ENCODE data around the gene FOSL1. TPM values are rescaled to one million over a fixed set of nuclear protein-coding genes. Genes with fewer than 3 reads are reported as not detected.

FOSL1 gene
- total and polyA plus RNA-seq, 2 of the 13 experiments (the other 11 are each of a cell fraction or from before 2014, with no cell fraction given) = 4.0 to 4.1 TPM

DNA sequence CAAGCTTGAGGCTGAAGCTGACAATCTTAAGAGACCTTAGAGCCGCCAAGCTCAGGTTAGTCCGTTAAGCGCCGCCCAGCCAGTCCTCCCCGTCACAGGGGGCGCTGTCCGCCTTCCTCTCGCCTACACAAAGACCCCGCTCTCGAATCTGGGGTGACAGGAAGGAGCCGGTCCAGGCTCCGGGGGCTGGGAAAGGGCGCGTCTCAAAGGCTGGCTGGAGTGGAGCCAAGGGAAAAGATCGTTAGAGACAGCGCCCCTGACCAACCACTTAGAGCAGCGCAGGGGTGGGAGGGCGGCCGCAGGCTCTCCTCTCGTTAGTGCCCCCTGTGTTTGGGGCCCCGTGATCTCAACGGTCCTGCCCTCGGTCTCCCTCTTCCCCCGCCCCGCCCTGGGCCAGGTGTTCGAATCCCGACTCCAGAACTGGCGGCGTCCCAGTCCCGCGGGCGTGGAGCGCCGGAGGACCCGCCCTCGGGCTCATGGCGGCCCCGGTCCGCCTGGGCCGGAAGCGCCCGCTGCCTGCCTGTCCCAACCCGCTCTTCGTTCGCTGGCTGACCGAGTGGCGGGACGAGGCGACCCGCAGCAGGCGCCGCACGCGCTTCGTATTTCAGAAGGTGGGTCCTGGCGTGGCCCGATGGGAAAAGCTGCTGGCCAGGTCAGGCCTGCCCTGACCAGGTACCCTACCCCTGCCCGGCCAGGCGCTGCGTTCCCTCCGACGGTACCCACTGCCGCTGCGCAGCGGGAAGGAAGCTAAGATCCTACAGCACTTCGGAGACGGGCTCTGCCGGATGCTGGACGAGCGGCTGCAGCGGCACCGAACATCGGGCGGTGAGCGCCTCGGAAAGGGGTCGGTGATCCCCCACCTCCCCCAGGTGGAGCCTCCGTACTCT, 39.7 kb downstream of the FOSL1 start, which contains the start of gene MUS81 (continued):
- TF ChIP-seq GZF1 (CRISPR knock-in tag; IDR thresholded peaks at IDR 0.05) (0 out of 2 replicates have a peak, but pooled peaks have one; percentile 58), POLR2AphosphoS2 (IDR thresholded peaks at IDR 0.05; ENCODE audit: low read depth, low read length) (no peak), SMARCC2 (IDR thresholded peaks at IDR 0.05) (no peak), MAF1 (CRISPR knock-in tag; IDR thresholded peaks at IDR 0.05; ENCODE audit: borderline replicate concordance) (0 out of 2 replicates have a peak, but pooled peaks have one; percentile 59), ZNF749 (CRISPR knock-in tag; IDR thresholded peaks at IDR 0.05; ENCODE audit: borderline replicate concordance) (0 out of 2 replicates have a peak, but pooled peaks have one; percentile 61), TBP (CRISPR knock-in tag; IDR thresholded peaks at IDR 0.05) (peak; percentile 44; the same call in 1 of the 2 replicates), FOXP1 (IDR thresholded peaks at IDR 0.05) (no peak), FOXP1 (CRISPR knock-in tag; IDR thresholded peaks at IDR 0.05) (no peak), JDP2 (CRISPR knock-in tag; IDR thresholded peaks at IDR 0.05; ENCODE audit: borderline replicate concordance) (no peak), KMT2A (CRISPR knock-in tag; IDR thresholded peaks at IDR 0.05) (peak; percentile 67; the same call in 1 of the 2 replicates), ZKSCAN5 (CRISPR knock-in tag; IDR thresholded peaks at IDR 0.05) (no peak), ZNF446 (CRISPR knock-in tag; IDR thresholded peaks at IDR 0.05) (peak; percentile 81; the same call in 1 of the 2 replicates), SRSF9 (IDR thresholded peaks at IDR 0.05; ENCODE audit: borderline replicate concordance, insufficient read depth, low read depth, low read length, poor library complexity, severe bottlenecking) (no peak), ZNF382 (CRISPR knock-in tag; IDR thresholded peaks at IDR 0.05; ENCODE audit: borderline replicate concordance) (no peak), ZNF251 (CRISPR knock-in tag; IDR thresholded peaks at IDR 0.05) (no peak), NFIB (CRISPR knock-in tag; IDR thresholded peaks at IDR 0.05; ENCODE audit: borderline replicate concordance) (no peak)
- TF ChIP-seq, protein P1, sequence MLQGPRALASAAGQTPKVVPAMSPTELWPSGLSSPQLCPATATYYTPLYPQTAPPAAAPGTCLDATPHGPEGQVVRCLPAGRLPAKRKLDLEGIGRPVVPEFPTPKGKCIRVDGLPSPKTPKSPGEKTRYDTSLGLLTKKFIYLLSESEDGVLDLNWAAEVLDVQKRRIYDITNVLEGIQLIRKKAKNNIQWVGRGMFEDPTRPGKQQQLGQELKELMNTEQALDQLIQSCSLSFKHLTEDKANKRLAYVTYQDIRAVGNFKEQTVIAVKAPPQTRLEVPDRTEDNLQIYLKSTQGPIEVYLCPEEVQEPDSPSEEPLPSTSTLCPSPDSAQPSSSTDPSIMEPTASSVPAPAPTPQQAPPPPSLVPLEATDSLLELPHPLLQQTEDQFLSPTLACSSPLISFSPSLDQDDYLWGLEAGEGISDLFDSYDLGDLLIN (CRISPR knock-in tag; IDR thresholded peaks at IDR 0.05; ENCODE audit: borderline replicate concordance) = no peak
- TF ChIP-seq, protein P2, sequence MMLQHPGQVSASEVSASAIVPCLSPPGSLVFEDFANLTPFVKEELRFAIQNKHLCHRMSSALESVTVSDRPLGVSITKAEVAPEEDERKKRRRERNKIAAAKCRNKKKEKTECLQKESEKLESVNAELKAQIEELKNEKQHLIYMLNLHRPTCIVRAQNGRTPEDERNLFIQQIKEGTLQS (CRISPR knock-in tag; IDR thresholded peaks at IDR 0.05) = peak; percentile 11; the same call in 1 of the 2 replicates
- TF ChIP-seq, protein P3, sequence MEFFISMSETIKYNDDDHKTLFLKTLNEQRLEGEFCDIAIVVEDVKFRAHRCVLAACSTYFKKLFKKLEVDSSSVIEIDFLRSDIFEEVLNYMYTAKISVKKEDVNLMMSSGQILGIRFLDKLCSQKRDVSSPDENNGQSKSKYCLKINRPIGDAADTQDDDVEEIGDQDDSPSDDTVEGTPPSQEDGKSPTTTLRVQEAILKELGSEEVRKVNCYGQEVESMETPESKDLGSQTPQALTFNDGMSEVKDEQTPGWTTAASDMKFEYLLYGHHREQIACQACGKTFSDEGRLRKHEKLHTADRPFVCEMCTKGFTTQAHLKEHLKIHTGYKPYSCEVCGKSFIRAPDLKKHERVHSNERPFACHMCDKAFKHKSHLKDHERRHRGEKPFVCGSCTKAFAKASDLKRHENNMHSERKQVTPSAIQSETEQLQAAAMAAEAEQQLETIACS (CRISPR knock-in tag; IDR thresholded peaks at IDR 0.05) = no peak
- TF ChIP-seq, protein P4, sequence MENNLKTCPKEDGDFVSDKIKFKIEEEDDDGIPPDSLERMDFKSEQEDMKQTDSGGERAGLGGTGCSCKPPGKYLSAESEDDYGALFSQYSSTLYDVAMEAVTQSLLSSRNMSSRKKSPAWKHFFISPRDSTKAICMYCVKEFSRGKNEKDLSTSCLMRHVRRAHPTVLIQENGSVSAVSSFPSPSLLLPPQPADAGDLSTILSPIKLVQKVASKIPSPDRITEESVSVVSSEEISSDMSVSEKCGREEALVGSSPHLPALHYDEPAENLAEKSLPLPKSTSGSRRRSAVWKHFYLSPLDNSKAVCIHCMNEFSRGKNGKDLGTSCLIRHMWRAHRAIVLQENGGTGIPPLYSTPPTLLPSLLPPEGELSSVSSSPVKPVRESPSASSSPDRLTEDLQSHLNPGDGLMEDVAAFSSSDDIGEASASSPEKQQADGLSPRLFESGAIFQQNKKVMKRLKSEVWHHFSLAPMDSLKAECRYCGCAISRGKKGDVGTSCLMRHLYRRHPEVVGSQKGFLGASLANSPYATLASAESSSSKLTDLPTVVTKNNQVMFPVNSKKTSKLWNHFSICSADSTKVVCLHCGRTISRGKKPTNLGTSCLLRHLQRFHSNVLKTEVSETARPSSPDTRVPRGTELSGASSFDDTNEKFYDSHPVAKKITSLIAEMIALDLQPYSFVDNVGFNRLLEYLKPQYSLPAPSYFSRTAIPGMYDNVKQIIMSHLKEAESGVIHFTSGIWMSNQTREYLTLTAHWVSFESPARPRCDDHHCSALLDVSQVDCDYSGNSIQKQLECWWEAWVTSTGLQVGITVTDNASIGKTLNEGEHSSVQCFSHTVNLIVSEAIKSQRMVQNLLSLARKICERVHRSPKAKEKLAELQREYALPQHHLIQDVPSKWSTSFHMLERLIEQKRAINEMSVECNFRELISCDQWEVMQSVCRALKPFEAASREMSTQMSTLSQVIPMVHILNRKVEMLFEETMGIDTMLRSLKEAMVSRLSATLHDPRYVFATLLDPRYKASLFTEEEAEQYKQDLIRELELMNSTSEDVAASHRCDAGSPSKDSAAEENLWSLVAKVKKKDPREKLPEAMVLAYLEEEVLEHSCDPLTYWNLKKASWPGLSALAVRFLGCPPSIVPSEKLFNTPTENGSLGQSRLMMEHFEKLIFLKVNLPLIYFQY (CRISPR knock-in tag; IDR thresholded peaks at IDR 0.05; ENCODE audit: borderline replicate concordance) = 0 out of 2 replicates have a peak, but pooled peaks have one; percentile 24
- TF ChIP-seq, protein P5, sequence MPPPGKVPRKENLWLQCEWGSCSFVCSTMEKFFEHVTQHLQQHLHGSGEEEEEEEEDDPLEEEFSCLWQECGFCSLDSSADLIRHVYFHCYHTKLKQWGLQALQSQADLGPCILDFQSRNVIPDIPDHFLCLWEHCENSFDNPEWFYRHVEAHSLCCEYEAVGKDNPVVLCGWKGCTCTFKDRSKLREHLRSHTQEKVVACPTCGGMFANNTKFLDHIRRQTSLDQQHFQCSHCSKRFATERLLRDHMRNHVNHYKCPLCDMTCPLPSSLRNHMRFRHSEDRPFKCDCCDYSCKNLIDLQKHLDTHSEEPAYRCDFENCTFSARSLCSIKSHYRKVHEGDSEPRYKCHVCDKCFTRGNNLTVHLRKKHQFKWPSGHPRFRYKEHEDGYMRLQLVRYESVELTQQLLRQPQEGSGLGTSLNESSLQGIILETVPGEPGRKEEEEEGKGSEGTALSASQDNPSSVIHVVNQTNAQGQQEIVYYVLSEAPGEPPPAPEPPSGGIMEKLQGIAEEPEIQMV (CRISPR knock-in tag; IDR thresholded peaks at IDR 0.05; ENCODE audit: low read depth) = no peak
